Measurements from ENCODE around the gene FBXW8.

Gene FBXW8

GRCh38 chr12:117063162-117063911 lies 152.6 kb downstream of the FBXW8 start:
- FAIRE-seq, result no peak

GRCh38 chr12:117064049-117064448 lies 153.3 kb downstream of the FBXW8 start:
- no peak for FAIRE-seq

GRCh38 chr12:117064596-117064995 lies 153.8 kb downstream of the FBXW8 start:
- no peak for FAIRE-seq

- no peak for FAIRE-seq
Observed at GRCh38 chr12:117067016-117067415, 156.3 kb downstream of the FBXW8 start.

GRCh38 chr12:117067638-117068037 lies 156.9 kb downstream of the FBXW8 start:
- FAIRE-seq, result no peak

- FAIRE-seq, result no peak
Observed at GRCh38 chr12:117068492-117068891, 157.7 kb downstream of the FBXW8 start.

GRCh38 chr12:117069101-117069797 lies 158.5 kb downstream of the FBXW8 start:
- FAIRE-seq, result no peak

- no peak for FAIRE-seq
Observed at GRCh38 chr12:117069926-117070900, 159.5 kb downstream of the FBXW8 start.

- no peak for FAIRE-seq
Observed at GRCh38 chr12:117071009-117071408, 160.3 kb downstream of the FBXW8 start.

GRCh38 chr12:117072106-117072505 lies 161.4 kb downstream of the FBXW8 start:
- FAIRE-seq, result no peak

- FAIRE-seq, result no peak
Observed at GRCh38 chr12:117072736-117073490, 162.2 kb downstream of the FBXW8 start.

GRCh38 chr12:117073611-117074010 lies 162.9 kb downstream of the FBXW8 start:
- no peak for FAIRE-seq

- no peak for FAIRE-seq
Observed at GRCh38 chr12:117076410-117077372, 165.9 kb downstream of the FBXW8 start.

GRCh38 chr12:117079487-117079886 lies 168.7 kb downstream of the FBXW8 start:
- no peak for FAIRE-seq

GRCh38 chr12:117080661-117081144 lies 170.0 kb downstream of the FBXW8 start:
- FAIRE-seq, result no peak

Measured in endometrium (tissue), 2 donors.